Left cardiac atrium (tissue), 4 donors: ENCODE results near the gene AGO3. TPM values are rescaled to one million over a fixed set of nuclear protein-coding genes. Genes with fewer than 3 reads are reported as not detected.
"Not testable (repeated sequence)": the region's sequence is repeated elsewhere in the genome, so short reads cannot be mapped to it uniquely, and the experiment has no call there.

Experiments
- ATAC-seq, 2 donors: fragments of 200-7000 bp; cut with Tn5 transposase; one replicate each; pipeline ENCODE4 v1.9.1; 2020; ENCODE audit warnings: mild to moderate bottlenecking in 2 of 2, moderate library complexity in 2 of 2
- DNase-seq: peaks from one replicate; pipeline ENCODE4 v3.0.0-alpha.2; 2020
- intact Hi-C, 2 donors: fragments of 100-400 bp; cut with DNase I; formaldehyde crosslinking; loops; one replicate each; pipeline versions ENCODE4 v1.14.1 to v1.15.1; 2022 to 2023
- long read RNA-seq: library from polyadenylated mRNA; unstranded; transcript quantifications from one replicate; pipeline ENCODE4 v2.0.0, GENCODE V29; 2021
- total RNA-seq, 2 donors: library from RNA; stranded (reverse); fragmentation: NEBNext Ultra II Directional; extraction: Animal tissue kit (Norgen Biotek cat#: 25700); gene quantifications; one replicate each; pipeline ENCODE4 v1.2.1, GENCODE V29; 2021
- donor health status: DM: no; HTN: yes; CAD: no.
- donor health status: DM: no; HTN: yes; CAD: no; lungs with severe emphysema.
- donor health status: DM: yes; HTN: yes; CAD: no.
- donor health status: Dilated cardiomyopathy.

Gene AGO3
- total RNA-seq, result 10 to 100 TPM; 16.1 to 23.1 TPM
- long read RNA-seq, full-length matches to known transcripts, result 8 of 13 reads
- long read RNA-seq, partial matches to known transcripts, result 2 of 13 reads
- long read RNA-seq, other reads (novel, unspliced or antisense), result 3 of 13 reads

GRCh38 chr1:35930593-35931445 lies at the start of gene AGO3:
Gene AGO3 (plus strand): TSS chr1:35931105. CDS start chr1:35931427, 322 bp downstream.
- DNase-seq, result peak; percentile 88
- peak; percentile 96 for ATAC-seq
- intact Hi-C loops, result no loop called here

- ATAC-seq (no peak), DNase-seq (no peak)
- intact Hi-C loops, result no loop called here
Measured at GRCh38 chr1:35881850-35882273, 49.0 kb upstream of the AGO3 start.

GRCh38 chr1:35882586-35882944 lies 48.3 kb upstream of the AGO3 start:
- DNase-seq, result no peak
- intact Hi-C loops, result no loop called here
- ATAC-seq, result no peak

DNA sequence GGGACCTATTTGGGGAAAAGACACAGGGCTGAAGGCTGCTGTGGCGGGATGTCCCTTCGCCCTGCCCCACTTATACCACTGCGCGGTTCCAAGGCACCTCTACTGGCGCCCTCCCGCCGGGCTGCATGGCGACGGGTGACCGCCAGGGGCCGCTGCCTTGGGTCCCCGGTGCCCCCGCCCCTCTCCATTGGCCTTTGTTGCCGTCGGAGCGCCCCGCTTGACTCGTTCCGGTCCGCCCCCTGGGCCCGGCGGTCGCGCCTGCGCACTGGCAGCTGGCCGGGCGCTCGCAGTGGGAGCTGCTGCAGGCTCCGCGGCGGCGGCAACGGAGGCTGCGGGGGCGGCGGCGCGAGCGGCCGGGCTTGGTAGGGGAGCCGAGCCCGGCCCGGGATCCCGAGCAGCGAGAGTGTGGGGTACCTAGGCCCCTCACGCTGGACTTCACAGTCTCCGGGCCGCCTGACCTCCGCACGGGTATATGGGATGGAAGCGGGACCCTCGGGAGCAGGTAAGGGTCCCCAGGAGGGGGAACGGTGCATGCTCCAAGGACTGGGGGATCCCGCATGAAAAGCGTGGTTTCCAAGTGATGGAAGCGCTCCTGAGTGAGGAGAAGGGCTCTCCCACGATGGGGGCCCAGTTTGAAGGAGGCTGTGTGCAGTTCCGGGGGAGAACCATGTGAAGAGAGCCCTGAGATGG lies 47.8 kb upstream of the AGO3 start, which contains the start of gene AGO1:
Gene AGO1 (plus strand): TSS at position 265 of the 690 bp plus-strand sequence. CDS start 213 bp downstream, at position 478.
- ATAC-seq, result peak; percentile 98 to 99
- peak; percentile 94 for DNase-seq
- intact Hi-C loops, result no loop called here

DNA sequence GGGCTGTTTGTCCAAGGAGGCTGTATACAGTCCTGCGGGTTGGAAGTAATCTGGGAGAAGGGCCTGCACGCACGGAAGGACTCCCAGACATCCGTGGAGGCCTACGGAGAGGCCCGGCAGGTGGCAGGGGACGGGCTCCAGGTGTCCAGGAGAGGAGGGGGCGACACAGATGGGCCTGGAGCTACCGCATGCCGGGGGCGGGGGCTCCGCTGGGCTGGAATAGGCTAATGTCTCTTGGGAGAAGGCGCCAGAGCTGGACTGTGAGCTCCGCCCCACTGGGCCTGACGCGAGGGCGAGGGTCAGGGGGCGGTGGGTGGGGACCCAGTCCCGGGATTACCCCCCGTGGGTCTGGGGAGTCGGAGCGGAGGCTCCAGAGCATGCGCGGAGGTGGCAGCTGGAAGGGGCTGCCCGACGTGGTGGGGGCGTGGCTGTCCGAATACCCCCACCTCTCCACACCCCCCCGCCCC lies 47.2 kb upstream of the AGO3 start:
- intact Hi-C loops, result no loop called here
- peak; percentile 63 to 74 for ATAC-seq
- DNase-seq, result peak; percentile 65

GRCh38 chr1:35884934-35885333 lies 46.0 kb upstream of the AGO3 start:
- intact Hi-C loops, result no loop called here
- ATAC-seq (no peak), DNase-seq (no peak)

DNA sequence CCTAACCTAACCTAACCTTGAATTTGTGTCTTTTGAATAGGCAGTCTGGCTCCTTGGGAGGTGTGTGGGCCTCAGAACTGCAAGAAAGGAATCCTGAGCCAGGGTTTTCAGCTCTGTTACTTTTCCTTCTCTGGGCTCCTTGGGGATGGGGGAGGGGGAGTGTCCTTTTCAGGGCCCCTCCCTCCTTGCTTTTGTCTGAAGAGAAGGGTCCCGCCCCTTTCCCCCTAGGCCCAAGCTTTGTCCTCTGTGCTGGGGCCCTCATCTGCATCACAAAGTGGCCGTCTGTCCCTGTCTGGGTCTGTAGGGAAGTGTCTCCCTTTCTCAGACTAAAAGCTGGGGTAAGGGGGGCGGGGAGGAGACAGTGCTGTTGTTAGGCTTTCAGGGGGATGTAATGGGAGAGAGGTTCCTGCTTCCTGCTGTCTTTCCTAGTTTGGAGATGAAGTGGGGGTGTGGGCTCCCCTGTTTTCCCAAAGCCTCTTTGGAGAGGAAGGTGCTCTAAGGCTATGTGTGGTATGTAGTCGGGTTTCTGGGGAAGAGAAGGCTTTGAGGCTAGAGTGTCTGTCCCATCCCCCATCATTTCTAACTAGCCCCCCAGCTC lies 44.8 kb upstream of the AGO3 start:
- ATAC-seq (no peak), DNase-seq (peak; percentile 22)
- intact Hi-C loops, result no loop called here

GRCh38 chr1:35886577-35887431 lies 44.1 kb upstream of the AGO3 start:
- DNase-seq, result no peak
- intact Hi-C loops, result no loop called here
- ATAC-seq, result no peak

GRCh38 chr1:35887508-35887907 lies 43.4 kb upstream of the AGO3 start:
- no peak for ATAC-seq
- intact Hi-C loops, result no loop called here
- DNase-seq, result no peak

DNA sequence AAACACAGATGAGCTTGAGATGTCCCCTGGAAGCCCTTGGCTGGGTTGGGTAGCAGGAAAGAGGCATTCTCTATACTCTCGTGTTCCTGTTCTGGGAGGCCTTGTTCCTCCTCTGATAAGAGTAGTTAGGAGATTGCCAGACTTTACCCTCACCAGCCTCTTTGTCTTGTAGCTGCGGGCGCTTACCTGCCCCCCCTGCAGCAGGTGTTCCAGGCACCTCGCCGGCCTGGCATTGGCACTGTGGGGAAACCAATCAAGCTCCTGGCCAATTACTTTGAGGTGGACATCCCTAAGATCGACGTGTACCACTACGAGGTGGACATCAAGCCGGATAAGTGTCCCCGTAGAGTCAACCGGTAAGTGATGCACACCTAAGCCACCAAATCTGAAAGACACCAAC lies 42.6 kb upstream of the AGO3 start:
- ATAC-seq (no peak), DNase-seq (no peak)
- intact Hi-C loops, result no loop called here

DNA sequence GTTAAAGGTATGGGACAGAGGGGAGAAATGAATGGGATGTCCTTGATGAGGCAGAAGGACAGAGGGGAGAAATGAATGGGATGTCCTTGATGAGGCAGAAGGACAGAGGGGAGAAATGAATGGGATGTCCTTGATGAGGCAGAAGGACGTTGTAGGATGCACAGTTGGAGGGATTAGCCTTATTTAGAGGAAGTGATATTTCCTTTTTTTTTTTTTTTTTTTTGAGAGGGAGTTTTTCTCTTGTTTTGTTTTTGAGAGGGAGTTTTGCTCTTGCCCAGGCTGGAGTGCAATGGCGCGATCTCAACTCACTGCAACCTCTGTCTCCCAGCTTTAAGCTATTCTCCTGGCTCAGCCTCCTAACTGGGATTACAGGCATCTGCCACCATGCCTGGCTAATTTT lies 41.9 kb upstream of the AGO3 start:
- intact Hi-C loops, DNase-seq, ATAC-seq: not testable (repeated sequence)

DNA sequence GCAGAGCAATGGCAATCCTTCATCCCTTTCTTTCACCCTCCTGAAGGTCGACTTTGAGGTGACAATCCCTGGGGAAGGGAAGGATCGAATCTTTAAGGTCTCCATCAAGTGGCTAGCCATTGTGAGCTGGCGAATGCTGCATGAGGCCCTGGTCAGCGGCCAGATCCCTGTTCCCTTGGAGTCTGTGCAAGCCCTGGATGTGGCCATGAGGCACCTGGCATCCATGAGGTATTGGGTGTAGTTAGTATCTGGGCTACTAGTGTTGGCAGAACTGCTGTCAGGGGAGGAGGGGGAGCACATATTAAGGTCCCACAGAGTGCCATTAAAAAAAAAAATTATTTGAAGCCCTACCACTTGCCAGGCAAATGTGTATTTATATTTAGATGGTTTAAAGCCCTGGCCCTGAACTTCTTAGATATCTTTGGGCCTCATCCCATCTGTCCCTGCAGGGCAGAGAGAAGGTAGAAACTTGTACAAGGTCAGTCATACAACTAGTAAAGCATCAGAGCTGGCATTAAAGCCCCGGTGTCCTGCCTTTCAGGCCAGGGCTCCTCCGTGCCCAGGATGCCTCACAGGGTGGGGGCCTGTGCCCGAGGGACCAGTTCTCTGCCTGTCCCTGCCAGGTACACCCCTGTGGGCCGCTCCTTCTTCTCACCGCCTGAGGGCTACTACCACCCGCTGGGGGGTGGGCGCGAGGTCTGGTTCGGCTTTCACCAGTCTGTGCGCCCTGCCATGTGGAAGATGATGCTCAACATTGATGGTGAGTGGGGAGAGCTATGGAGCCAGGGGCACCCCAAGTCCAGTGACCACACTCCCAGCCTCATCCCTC lies 37.6 kb upstream of the AGO3 start:
- intact Hi-C loops, result no loop called here
- ATAC-seq (peak in 1 of 2 donors; percentile 26), DNase-seq (no peak)

GRCh38 chr1:35894183-35894582 lies 36.7 kb upstream of the AGO3 start:
- intact Hi-C loops, result no loop called here
- peak; percentile 74 to 89 for ATAC-seq
- DNase-seq, result no peak

- DNase-seq, result no peak
- intact Hi-C loops, result no loop called here
- no peak for ATAC-seq
Measured at GRCh38 chr1:35894656-35895055, 36.2 kb upstream of the AGO3 start.

GRCh38 chr1:35899941-35900340 lies 31.0 kb upstream of the AGO3 start:
- DNase-seq (no peak), ATAC-seq (no peak)
- intact Hi-C loops, result no loop called here

- ATAC-seq (no peak), DNase-seq (no peak)
- intact Hi-C loops, result no loop called here
Measured at GRCh38 chr1:35901235-35901634, 29.7 kb upstream of the AGO3 start.

DNA sequence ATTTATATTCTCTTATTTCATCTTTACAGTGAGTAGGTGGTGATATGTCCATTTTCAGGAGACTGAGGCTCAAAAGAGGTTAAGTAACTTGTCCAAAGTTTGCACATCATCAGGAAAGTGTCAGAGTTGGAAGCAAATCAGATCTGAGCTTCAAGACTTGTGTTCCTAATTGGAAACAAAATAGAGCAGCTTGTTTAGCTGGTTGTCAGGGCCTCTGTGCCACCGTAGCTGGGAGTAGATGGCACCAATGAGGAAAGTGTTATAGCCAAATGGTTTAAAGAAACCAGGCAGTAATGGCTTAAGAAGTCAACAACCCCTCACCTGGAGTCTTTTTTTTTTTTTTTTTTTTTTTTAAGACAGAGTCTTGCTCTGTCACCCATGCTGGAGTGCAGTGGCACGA lies 28.2 kb upstream of the AGO3 start:
- ATAC-seq (peak in 1 of 2 donors; percentile 34), DNase-seq (no peak)
- intact Hi-C loops, result no loop called here

DNA sequence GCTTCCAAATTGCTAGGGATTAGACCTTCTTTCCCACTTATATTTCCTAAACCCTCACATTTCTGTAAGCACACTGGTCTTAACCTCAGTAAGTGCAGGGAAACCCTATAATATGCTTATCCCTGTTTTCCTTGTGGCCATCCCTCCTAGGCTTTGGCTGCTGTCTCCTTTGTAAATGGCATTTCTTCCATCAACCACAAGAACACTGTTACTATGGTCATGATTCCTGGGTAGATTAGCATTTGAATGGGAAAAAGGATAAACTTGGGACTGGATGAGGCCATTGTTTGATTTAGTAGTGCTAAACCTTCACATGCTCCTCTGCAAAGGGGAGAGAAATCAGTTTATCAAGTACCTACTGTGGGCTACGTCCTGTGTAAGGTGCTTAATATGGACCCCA lies 16.2 kb upstream of the AGO3 start:
- intact Hi-C loops, result no loop called here
- DNase-seq (no peak), ATAC-seq (no peak)
